ENCODE measurements around the gene PRKD2. TPM values are rescaled to one million over a fixed set of nuclear protein-coding genes. Genes with fewer than 3 reads are reported as not detected.

The PRKD2 gene
- total RNA-seq, 4 donors from 2014 or later, result 57.0 to 88.8 (median 64.0) TPM

- Histone ChIP-seq H3K36me3 (peaks cover 0 to 91% (median 0%) of the 10 kb centered on the region in 3 donors), H3K27ac (no peak overlapping the region), H3K9me3 (no peaks in the 10 kb centered on the region), H3K4me3 (no peak overlapping the region), H3K27me3 (no peaks in the 10 kb centered on the region), H3K4me1 (peaks cover 0 to 10% (median 0%) of the 10 kb centered on the region in 4 donors)
- TF ChIP-seq CTCF (IDR thresholded peaks at IDR 0.05), result no peak
- TF ChIP-seq POLR2A (IDR thresholded peaks at IDR 0.05), result no peak
- DNase-seq, result peak in 1 of 3 donors; percentile 30
These were observed 15.4 kb upstream of the PRKD2 start for GRCh38 chr19:46732172-46732938.

DNA sequence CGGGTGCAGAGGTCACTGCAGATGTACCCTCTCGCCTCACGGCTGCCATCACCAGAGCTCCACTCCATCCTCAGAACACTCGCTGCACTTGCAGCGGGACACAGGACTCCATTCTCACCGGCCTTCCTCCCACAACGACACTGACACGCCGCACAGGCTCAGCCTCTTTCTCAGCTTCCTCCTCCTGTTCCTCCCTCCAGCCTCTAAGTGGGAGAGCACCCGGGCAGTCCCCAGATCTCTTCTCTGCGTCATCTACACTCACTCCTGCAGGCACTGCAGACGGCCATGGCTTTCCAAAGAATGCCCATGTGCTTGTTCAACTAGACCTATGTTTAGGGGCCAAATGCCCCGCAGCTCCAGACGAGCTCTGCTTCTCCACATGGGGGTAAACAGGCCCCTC is 14.7 kb upstream of the PRKD2 start:
- Histone ChIP-seq H3K27ac (peak overlapping the region in 1 of 4 donors; percentile 28), H3K36me3 (peaks cover 0 to 91% (median 0%) of the 10 kb centered on the region in 3 donors), H3K9me3 (no peaks in the 10 kb centered on the region), H3K4me3 (no peak overlapping the region), H3K4me1 (peaks cover 0 to 10% (median 0%) of the 10 kb centered on the region in 4 donors), H3K27me3 (no peaks in the 10 kb centered on the region)
- no peak for DNase-seq
- TF ChIP-seq POLR2A (IDR thresholded peaks at IDR 0.05) (no peak), CTCF (IDR thresholded peaks at IDR 0.05) (no peak)

DNA sequence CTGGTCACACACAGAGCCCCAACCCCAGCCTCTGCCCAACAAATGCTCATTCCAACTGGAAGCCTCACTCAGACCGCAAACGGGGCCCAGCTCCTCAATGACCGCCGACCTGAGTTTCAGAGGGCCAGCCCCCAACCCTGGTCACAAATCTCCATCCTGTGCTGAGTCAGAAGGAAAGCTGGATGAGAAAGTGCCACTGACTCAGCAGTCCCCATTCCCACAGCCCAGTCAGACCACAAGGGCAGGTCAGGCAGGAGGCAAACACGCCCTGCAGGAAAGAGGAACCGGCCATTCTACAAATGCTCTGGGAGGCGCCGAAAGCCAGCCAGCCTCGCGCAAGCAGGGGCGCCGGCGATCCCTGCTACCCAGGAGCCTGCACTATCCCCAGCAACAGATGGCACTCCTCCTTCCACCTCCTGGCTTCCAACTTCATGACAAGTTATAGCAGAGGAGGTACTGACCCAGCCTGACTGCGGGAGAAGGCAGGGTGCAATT is 14.1 kb upstream of the PRKD2 start:
- peaks cover 0 to 93% (median 0%) of the 10 kb centered on the region in 3 donors for H3K36me3 ChIP-seq
- no peak overlapping the region for H3K4me3 ChIP-seq
- no peaks in the 10 kb centered on the region for H3K9me3 ChIP-seq
- no peak for DNase-seq
- no peaks in the 10 kb centered on the region for H3K27me3 ChIP-seq
- TF ChIP-seq POLR2A (IDR thresholded peaks at IDR 0.05), result no peak
- no peak for TF ChIP-seq CTCF (IDR thresholded peaks at IDR 0.05)
- H3K4me1 ChIP-seq, result peaks cover 0 to 10% (median 0%) of the 10 kb centered on the region in 4 donors
- peak overlapping the region in 1 of 4 donors; percentile 28 for H3K27ac ChIP-seq

DNA sequence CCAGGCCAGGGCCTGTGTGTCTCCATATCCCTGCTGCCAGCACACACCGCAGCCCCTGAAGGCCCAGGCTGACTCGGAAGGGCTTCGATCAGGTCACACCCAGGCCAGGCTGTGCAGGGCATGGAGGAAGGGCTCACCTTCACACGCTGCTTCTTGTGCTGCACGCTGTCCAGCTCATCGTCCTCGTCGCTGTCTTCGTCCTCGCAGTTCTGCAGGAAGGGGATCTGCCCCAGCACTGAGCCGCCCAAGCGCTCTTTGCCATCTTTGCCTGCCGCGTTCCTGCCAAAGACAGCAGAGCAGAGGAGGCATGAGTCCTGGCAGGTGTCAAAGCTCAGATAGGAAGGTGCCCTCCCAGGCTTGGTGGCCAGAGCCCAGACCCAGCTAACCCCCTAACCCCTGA is 13.7 kb upstream of the PRKD2 start:
- DNase-seq, result no peak
- Histone ChIP-seq H3K4me3 (no peak overlapping the region), H3K27ac (no peak overlapping the region), H3K27me3 (no peaks in the 10 kb centered on the region), H3K36me3 (peaks cover 0 to 93% (median 0%) of the 10 kb centered on the region in 3 donors), H3K4me1 (peaks cover 0 to 10% (median 0%) of the 10 kb centered on the region in 4 donors), H3K9me3 (no peaks in the 10 kb centered on the region)
- no peak for TF ChIP-seq POLR2A (IDR thresholded peaks at IDR 0.05)

- no peaks in the 10 kb centered on the region for H3K27me3 ChIP-seq
- no peak for DNase-seq
- H3K4me3 ChIP-seq, result no peak overlapping the region
- TF ChIP-seq CTCF (IDR thresholded peaks at IDR 0.05), result no peak
- no peak for TF ChIP-seq POLR2A (IDR thresholded peaks at IDR 0.05)
- no peaks in the 10 kb centered on the region for H3K9me3 ChIP-seq
- H3K36me3 ChIP-seq, result peaks cover 0 to 93% (median 0%) of the 10 kb centered on the region in 3 donors
- H3K4me1 ChIP-seq, result peaks cover 0 to 10% (median 0%) of the 10 kb centered on the region in 4 donors
- no peak overlapping the region for H3K27ac ChIP-seq
These were observed 13.3 kb upstream of the PRKD2 start for GRCh38 chr19:46730187-46730586.

DNA sequence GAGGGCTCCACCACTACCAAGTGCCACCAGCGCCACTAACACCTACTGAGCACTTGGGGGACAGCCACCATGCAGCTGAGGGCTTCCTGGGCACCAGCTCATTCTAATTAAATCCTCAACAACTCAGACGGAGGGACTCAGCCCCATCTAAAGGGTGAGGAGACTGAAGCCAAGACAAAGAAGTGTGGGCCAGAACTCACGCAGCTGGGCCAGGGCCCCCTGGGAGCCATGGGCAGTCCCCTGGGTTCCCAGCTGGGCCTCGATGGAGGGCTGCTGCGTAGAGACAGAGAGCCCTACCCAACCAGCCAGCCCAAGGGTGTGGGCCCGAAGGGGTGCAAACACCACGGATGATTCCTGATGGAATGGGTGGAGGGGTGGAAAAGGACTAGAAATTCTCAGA is 12.8 kb upstream of the PRKD2 start:
- no peak for DNase-seq

More for the DNA sequence above, 12.8 kb upstream of the PRKD2 start:
- TF ChIP-seq POLR2A (IDR thresholded peaks at IDR 0.05), result no peak
- H3K4me1 ChIP-seq, result peaks cover 0 to 10% (median 0%) of the 10 kb centered on the region in 4 donors
- peaks cover 0 to 93% (median 0%) of the 10 kb centered on the region in 3 donors for H3K36me3 ChIP-seq
- no peaks in the 10 kb centered on the region for H3K9me3 ChIP-seq
- no peak overlapping the region for H3K27ac ChIP-seq
- no peaks in the 10 kb centered on the region for H3K27me3 ChIP-seq
- H3K4me3 ChIP-seq, result no peak overlapping the region

Data from Peyer's patch (tissue), 4 donors.